ENCODE results near the gene S100A12.

GRCh38 chr1:153402226-153402625, 26.8 kb upstream of the S100A12 start:
- TF ChIP-seq, protein P1, sequence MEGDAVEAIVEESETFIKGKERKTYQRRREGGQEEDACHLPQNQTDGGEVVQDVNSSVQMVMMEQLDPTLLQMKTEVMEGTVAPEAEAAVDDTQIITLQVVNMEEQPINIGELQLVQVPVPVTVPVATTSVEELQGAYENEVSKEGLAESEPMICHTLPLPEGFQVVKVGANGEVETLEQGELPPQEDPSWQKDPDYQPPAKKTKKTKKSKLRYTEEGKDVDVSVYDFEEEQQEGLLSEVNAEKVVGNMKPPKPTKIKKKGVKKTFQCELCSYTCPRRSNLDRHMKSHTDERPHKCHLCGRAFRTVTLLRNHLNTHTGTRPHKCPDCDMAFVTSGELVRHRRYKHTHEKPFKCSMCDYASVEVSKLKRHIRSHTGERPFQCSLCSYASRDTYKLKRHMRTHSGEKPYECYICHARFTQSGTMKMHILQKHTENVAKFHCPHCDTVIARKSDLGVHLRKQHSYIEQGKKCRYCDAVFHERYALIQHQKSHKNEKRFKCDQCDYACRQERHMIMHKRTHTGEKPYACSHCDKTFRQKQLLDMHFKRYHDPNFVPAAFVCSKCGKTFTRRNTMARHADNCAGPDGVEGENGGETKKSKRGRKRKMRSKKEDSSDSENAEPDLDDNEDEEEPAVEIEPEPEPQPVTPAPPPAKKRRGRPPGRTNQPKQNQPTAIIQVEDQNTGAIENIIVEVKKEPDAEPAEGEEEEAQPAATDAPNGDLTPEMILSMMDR (IDR thresholded peaks at IDR 0.05) = no peak
- TF ChIP-seq EP300 (IDR thresholded peaks at IDR 0.05) (no peak), POLR2A (IDR thresholded peaks at IDR 0.05) (no peak)
